Activated CD4-positive, alpha-beta T cell treated with anti-CD3 and anti-CD28 coated beads for 24 hours (primary cell): Measurements from ENCODE around the gene ELMOD1.

Source experiments
- DNase-seq, 2 donors: peaks; one replicate each; pipeline ENCODE4 v3.0.0-alpha.2; 2020; ENCODE audit warnings: low read depth in 2 of 2

Gene ELMOD1

DNA sequence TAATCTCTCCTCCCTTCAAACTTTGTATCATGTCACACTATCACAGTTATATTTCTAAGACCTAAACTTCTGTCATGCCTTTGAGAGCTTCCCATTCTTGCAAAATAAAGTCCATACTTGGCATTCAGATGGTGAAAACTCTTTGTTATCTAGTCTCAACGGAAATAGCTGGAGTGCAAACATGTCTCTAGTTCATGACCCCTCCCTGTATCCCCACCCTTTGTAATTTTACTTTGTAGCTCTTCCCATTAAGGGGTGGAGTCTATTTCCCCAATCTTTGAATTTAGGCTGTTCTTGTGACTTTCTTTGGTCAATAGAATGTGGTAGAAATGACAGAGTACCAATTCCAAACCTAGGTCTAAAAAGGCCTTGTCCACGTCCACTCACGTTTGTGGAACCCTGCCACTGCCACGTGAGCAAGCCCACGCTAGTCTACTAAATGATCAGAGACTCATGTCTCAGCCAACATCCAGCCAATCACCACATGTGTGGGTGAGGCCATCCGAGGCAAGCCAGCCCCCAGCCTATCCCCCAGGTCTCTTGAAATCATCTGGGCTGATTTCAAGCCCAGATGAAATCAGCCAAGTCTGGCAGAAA lies 97.5 kb downstream of the ELMOD1 start:
- no peak for DNase-seq

DNA sequence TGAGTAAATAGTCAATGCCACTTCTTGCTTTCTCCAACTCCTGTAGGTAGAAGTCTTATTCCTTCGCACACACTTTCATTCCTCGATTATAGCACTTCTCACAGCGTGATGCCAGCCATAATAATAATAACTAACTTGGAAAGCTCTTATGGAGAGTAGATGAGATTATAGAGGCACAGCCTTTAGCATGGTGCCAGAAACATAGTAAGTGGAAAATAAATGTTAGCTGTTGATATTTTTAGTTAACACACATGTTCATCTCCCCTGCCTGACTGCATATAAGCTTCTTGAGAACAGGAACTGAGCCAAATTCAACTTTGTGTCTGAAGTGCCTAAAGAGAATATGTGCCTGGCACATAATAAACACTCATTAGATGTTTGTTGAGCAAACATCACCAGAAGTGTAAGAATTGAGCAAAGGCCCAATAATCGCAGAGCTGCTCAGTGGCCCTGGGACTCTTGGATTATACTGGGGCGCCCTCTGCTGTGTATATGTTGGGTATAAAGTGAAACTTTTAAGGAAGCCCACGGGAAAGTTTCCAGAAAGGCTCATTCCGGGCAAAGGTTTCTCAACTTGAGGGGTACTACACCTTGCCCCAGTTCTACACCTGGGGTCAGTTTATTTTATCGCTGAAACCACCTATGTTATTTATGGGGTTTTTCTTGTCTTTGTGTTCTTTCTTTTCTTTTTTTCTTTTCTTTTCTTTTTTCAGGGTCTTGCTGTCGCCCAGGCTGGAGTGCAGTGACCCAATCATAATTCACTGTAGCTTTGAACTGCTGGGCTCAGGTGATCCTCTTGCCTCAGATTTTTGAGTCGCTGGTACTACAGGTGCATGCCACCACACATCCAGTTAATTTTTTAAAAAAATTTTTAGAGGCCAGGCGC lies 98.6 kb downstream of the ELMOD1 start:
- peak; percentile 42 to 47 for DNase-seq

DNA sequence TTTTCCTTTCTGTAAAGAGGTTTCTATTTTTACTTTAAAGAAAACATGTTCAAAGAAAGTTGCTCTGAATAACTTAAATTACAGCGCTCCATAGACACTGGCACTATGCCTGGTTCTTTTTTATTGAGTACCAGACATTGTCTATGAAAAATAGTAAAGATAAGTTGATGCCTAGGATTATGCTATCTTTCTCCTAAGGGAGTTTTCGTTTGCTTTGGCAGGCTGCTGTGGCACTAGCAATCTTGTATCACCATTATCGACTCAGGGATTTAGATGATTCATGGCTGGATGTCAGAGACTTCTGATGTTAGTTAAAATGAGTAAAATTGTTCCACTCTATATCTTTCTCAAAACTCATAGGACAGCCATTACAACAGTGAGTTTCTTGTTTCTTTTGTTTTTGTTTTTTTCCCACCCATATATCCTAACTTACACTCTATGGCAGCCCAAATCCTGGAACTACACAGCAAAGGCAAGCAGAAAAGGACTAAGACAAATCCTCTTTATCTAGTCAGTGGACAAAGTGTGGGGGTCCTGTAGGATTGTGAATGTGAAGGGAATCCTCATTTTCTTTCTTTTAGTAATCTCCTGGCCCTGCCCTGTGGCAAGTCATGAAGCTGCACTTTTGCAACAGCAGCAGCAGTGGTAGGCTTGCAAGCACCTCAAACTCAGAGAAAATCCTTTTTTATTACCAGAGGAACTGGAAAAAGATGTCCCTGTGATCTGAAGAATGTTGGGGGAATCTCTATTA lies 100.2 kb downstream of the ELMOD1 start:
- no peak for DNase-seq

DNA sequence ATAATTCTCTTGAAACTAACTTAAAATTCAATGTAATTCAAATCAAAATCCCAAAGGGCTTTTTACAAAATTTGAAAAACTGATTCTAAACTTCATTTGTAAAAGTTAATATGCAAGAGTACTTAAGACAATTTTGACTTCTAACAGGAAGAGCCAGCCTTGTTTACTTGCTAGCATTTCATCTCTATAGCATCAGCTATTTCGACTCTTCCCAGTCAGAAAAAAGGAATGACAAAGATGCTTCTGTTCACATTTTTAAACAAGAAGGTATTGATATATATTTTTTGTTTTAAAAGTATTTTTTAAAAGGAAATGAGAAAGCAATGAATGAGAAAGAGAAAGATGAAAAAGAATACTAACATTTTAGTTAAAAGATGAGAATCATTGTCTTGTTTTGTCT lies 104.5 kb downstream of the ELMOD1 start:
- DNase-seq = no peak

DNA sequence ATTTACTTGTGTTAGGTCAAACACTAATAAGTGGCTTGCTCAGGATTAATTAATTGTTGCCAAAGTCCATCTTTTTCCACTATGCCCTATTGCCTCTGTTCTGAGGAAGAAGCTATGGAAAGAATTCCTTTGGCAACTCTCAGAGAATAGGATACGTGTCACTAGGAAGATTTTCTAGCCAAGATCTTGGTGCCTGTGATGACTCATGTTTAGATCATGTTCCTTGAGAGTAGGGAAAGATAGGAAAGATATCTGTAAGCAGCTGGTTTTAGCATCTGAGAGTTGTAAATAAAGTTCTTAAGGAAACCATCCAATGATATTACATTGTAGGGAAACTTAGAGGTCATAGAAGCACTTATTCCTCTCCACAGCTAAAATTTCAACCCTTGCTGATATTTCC lies 105.2 kb downstream of the ELMOD1 start:
- no peak for DNase-seq

DNA sequence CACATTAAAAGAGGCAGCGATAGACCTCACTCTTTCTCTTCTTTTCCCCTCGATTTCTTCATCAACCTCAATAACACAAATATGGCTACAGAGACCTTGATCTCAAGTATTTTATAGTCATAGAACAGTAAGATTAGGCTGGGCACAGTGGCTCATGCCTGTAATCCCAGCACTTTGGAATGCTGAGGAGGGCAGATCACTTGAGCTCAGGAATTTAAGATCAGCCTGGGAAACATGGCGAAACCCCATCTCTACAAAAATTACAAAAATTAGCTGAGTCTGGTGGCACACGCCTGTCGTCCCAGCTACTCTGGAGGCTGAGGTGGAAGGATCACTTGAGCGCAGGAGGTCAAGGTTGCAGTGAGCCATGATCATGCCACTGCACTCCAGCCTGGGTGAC lies 106.3 kb downstream of the ELMOD1 start:
- DNase-seq = no peak

DNA sequence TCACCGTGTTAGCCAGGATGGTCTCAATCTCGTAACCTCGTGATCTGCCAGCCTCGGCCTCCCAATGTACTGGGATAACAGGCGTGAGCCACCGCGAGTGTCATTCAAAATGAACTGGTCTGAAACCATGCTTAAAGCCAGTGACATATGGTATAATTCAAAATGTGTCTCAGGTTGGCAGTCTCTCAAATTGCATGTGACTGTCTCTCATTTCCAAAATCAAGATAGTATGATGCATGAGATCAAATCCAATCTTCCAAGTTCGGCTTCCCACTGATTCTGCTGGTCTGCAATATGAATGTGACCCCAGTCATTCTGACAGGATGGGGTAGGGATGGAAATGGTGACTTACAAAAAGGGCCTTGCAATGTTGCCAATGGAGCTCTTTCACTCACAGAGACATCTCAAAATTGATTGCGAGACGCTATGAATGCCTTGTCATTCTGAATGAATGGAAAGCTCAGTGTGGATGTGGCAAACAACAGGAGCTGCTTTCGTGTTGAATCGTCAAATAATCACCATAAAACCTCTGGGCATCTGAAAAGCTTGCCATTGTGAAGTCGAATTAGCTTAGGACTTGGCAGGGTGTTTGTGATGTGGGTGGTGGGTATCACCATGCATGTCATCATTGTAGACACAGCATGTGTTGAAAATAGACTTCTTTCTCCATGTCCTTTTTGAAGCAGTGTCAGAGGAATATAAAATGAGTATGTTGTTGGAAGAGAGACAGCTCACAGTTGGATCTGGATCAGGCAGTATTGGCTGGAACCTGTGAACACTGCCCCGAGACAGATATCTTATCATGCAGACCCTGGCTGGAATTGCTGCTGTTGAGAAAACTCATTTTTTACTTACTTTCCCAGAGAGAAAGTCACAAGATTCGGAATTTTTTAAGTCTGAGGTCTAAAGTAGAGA lies 108.7 kb downstream of the ELMOD1 start:
- no peak for DNase-seq

DNA sequence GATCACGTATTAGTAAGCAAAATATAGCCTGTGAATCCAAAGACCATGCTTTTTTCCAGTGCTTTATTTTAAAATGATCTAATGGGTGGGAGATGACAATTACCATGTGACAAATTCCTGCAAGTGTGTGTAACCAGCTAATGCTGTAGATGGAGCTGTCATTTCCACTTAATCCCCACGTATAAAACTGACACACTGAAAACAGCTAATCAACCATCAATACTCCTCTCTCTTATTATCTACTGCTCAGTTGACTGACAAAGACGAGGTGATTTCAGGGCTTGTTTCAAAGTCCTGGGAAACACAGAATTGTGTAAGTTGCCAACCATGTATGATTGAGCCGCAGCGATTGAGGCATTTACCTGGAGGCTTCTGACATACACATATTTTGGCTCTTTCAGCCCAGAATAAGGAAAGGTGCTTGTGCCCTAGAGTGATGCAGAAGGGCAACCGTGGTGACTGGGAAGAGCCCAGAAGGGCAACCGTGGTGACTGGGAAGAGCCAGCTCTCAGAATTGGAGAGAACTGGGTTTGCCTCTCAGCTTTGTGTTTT lies 111.2 kb downstream of the ELMOD1 start:
- no peak for DNase-seq

DNA sequence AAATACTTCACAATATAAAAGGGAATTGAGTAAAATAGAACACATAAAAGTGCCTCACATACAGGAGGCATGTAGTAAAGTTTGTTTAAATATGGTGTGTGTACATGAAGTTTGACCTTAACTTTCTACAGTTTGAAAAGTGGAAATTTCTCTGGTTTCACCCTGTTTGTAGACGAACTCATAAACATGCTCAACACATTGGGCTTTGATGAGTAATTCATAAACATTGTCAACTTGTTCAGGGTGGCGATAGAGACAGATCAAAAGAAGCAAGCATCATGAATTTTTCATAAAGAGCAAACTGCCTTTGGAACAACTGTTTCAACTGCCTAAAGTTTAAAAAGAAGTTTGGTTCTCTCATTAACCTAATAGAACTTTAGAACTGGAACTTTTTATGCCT lies 111.8 kb downstream of the ELMOD1 start:
- DNase-seq = no peak

DNA sequence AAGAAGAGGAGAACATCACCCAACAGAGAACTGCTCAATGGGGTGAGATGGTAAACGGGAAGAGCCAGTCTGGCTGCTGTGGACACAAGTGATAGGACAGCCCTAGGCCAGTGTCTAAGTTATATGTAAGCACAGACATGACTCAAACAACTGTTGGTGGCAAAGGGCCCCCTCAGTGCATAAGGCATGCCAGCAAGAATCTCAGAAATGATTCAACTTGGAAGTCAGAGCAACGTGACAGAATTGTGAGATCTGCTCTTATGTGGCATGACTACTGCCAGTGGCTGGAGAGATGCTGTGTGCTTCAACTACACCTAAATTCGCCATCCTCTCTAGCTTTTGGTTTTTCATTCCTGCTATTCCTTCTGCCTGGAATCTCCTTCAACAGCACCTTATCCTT lies 113.5 kb downstream of the ELMOD1 start:
- DNase-seq = no peak

DNA sequence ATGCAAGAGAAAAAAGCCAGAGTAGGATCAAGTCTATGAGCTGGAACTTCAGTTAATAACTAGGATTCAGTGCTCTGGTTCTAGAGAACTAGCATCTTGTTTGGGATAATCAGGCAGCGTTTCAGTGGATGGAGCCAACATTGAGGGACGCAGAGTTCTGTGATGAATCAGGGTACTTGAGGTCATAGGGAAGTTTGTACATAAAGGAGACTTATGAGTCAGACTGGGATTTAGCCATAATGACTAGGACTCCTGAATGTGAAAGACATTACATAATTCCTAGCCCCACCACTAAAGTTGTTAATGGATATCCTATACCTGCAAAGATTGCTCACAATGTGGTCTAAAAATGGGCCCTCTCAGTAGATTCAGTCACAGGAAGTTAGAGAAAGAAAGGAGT lies 114.1 kb downstream of the ELMOD1 start:
- DNase-seq = no peak

DNA sequence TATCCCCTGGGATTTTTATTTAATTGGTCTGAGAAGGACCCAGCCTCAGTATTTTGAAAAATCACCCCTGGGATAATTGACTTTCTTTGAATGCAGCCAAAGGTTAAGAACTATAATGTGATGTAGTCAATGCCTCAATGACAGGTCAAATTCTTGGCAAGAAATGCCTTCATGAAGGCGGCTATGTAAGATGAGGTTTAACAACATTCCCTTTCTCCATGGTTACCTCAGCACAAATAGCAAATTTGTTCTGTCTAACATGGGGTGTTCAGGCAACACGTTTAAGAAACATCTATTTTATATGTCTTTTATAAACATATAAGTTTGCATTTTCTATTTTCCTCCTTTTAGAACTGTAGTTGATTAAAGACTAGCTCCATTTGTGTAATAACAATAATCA lies 115.6 kb downstream of the ELMOD1 start:
- DNase-seq = no peak

DNA sequence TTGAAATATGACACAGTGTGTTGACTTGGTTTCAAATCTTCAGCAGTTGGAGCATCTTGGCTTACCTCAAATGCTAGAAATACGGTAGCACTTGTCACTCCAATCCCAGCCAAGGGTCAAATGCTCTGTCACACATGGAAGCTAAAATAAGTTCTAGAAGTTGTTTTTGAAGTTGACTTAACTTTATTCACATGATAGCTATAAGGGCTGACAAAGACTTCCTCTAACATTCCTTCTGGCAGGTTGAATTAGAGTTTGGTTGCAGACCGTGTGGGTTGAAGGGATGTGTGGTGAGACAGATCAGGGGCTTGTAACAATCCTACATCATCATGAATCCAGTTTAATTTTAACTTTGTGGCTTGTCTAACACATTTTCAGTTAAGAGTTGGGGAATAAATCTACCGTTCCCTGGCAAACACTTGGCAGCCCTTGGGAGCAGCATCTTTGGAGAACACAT lies 116.3 kb downstream of the ELMOD1 start:
- no peak for DNase-seq

DNA sequence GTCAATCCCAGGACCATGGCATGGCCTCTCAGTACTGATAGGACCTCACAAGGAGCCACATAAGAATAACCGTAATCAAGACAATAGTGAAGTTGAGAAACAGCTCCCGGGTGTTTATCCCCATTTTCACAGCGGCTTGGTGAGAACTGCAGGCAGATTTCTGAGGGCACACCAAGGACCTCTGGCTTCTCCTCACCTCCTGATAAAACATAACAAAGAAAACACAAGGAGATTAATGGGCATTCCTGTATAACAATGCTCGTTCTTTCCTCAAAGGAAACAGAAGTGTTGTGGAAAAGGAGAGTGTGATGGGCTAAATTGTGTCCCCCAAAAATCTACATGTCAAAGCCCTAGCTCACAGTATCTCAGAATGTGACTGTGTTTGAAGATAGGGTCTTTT lies 116.9 kb downstream of the ELMOD1 start:
- DNase-seq = no peak

DNA sequence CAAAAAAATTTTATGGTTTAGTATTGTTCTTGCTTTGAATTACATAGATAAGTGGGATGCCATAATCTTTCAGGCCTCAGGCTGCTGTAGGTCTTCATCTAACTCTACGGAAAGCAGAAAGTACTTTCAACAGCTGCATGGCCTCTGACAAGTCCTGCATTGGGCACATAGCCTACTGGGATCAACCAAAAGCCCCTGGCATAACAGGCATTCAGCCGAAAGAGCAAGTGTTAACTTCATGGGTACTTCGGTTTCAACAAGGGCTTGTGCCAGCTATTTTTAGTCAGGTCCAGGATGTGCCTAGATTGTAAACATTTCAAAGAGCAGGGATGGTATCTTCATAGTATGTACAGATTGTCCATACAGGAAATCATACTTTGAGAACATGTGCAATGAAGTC lies 117.8 kb downstream of the ELMOD1 start:
- DNase-seq = no peak

DNA sequence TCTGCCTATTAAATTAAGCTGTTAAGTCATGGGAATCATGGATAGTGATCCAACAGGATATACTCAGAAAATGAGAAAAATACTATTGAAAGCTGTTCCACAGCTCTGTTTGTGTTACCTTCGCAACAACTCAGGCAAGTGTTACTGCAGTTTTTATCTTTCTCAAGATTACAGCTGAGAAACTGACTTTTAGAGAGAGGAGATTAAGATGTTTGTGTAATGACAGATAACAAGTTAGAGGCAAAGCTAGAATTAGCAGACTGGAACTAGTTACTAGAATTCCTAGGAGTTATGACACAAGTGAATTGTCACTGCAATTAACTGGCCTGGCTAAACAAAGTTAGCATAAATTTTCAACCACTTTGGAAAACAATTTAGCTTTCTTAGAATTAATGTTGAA lies 119.4 kb downstream of the ELMOD1 start:
- DNase-seq = no peak

DNA sequence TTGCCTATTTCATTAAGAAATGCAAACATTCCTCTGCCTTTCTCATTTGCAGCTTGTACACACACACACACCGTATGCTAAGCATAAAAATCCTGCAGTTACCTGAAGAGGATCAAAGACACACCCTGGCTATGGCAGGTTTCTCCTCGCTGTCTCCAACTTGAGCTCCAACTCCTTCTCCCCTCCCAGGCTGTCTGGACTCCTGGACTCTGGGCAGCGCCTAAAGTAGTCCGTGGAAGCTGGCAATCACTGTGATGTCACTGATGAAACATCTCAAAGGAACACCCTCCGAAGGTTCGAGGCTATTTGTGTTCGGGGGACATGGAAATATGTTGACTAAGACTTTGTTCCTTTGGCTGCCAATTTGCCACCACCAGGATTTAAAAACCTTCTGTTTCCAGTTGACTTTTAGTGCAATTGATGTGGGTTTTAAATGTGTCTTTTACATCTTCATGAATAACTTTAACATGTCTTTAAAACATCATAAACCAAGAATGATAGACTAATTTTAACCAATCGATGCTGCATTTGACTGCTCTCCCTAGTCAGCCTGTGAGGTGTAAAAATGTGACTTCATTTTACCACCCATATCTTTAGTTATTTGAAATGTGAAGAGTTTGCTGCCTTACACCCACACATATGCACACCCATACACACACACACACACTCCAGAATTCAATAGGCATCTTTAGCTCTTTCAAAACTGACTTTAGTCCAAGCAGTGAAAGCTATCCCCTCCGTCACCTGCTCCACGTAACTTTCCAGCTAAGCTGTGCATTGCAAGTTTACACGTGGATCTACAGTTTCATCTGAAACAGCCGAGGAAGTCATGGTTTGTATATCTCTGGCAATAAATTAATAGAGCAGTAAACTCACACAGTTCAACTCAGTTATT lies 121.2 kb downstream of the ELMOD1 start, which contains the start of gene SLN:
Gene SLN, minus strand, starts transcription at position 196 of the 895 bp plus-strand sequence.
- DNase-seq = no peak

DNA sequence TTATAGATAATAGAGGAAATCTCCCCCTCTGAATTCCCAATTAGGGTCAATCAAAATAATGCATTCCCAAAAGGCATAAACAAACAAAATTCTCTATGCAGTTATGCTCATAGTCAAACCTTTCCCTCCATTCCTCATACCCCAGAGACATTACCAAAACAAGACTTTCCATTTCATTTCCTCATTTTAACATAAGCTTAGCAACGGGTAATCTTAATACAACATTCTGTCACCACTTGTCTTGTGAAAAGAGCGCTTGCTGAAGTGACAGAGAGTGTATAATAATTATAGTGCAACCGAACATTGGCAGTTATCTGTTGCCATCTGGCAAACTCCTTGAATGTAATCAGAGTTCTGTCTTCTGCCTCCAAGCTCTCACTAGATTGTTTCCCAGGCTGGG lies 122.1 kb downstream of the ELMOD1 start:
- DNase-seq = no peak
